H9 (cell line): ENCODE results near the gene IGSF3. TPM values are rescaled to one million over a fixed set of nuclear protein-coding genes. Genes with fewer than 3 reads are reported as not detected.
"Not testable (repeated sequence)": the region's sequence is repeated elsewhere in the genome, so short reads cannot be mapped to it uniquely, and the experiment has no call there.

Source experiments
- DNase-seq: peaks from one replicate; pipeline ENCODE4 v3.0.0-alpha.2; 2017
- H2AFZ ChIP-seq: one replicate; pipeline ENCODE4 v1.6.1; 2013; ENCODE audit warnings: mild to moderate bottlenecking, low read length, control low read depth, moderate library complexity
- H2AK5ac ChIP-seq: 2 replicates; pipeline ENCODE4 v1.6.1; 2013; ENCODE audit warnings: low read length, control low read depth, mixed read lengths; ENCODE audit not compliant: insufficient read length
- H2BK120ac ChIP-seq: one replicate; pipeline ENCODE4 v1.6.1; 2013; ENCODE audit warnings: low read depth, mild to moderate bottlenecking, low read length, control low read depth, inconsistent platforms; ENCODE audit not compliant: poor library complexity, severe bottlenecking
- H2BK12ac ChIP-seq: 2 replicates; pipeline ENCODE4 v1.6.1; 2013; ENCODE audit warnings: low read length, control low read depth, mixed read lengths, low read depth; ENCODE audit not compliant: insufficient read length
- H2BK15ac ChIP-seq: 2 replicates; pipeline ENCODE4 v1.6.1; 2013; ENCODE audit warnings: low read depth, low read length, control low read depth
- H2BK20ac ChIP-seq: one replicate; pipeline ENCODE4 v1.6.1; 2013; ENCODE audit warnings: low read depth, mild to moderate bottlenecking, low read length, control low read depth, inconsistent platforms; ENCODE audit not compliant: poor library complexity, severe bottlenecking
- H2BK5ac ChIP-seq: 2 replicates; pipeline ENCODE4 v1.6.1; 2013; ENCODE audit warnings: low read length, control low read depth, mixed read lengths; ENCODE audit not compliant: insufficient read length
- H3K14ac ChIP-seq: 2 replicates; pipeline ENCODE4 v1.6.1; 2013; ENCODE audit warnings: low read length, control low read depth; ENCODE audit not compliant: insufficient read depth
- H3K18ac ChIP-seq: 2 replicates; pipeline ENCODE4 v1.6.1; 2013; ENCODE audit warnings: low read depth, mild to moderate bottlenecking, mixed read lengths, low read length, control low read depth; ENCODE audit not compliant: insufficient read length
- H3K23ac ChIP-seq: 2 replicates; pipeline ENCODE4 v1.6.1; 2013; ENCODE audit warnings: low read length, control low read depth, mixed read lengths, low read depth; ENCODE audit not compliant: insufficient read length
- H3K23me2 ChIP-seq: 2 replicates; pipeline ENCODE4 v1.6.1; 2013; ENCODE audit warnings: low read depth, mild to moderate bottlenecking, mixed read lengths, low read length, control low read depth; ENCODE audit not compliant: insufficient read length, poor library complexity, severe bottlenecking
- H3K27ac ChIP-seq: 2 replicates; pipeline ENCODE4 v1.5.1; 2013; ENCODE audit warnings: low read length, control low read depth, mixed read lengths, low read depth; ENCODE audit not compliant: insufficient read length
- H3K27me3 ChIP-seq: 2 replicates; pipeline ENCODE4 v1.6.1; 2013; ENCODE audit warnings: low read length, control low read depth, inconsistent platforms; ENCODE audit not compliant: insufficient read depth
- H3K4ac ChIP-seq: 2 replicates; pipeline ENCODE4 v1.6.1; 2013; ENCODE audit warnings: low read depth, mild to moderate bottlenecking, control low read depth, inconsistent platforms, low read length, moderate library complexity
- H3K4me1 ChIP-seq: 2 replicates; pipeline ENCODE4 v1.6.1; 2013; ENCODE audit warnings: low read length, control low read depth, inconsistent platforms; ENCODE audit not compliant: insufficient read depth
- H3K4me2 ChIP-seq: 2 replicates; pipeline ENCODE4 v1.6.1; 2013; ENCODE audit warnings: low read length, control low read depth, mixed read lengths; ENCODE audit not compliant: insufficient read length, insufficient read depth
- H3K56ac ChIP-seq: 2 replicates; pipeline ENCODE4 v1.6.1; 2013; ENCODE audit warnings: low read depth, mild to moderate bottlenecking, mixed read lengths, low read length, control low read depth; ENCODE audit not compliant: insufficient read length
- H3K79me1 ChIP-seq: 2 replicates; pipeline ENCODE4 v1.6.1; 2013; ENCODE audit warnings: low read depth, mild to moderate bottlenecking, moderate library complexity, low read length, control low read depth, inconsistent platforms; ENCODE audit not compliant: insufficient read depth, poor library complexity, severe bottlenecking
- H3K79me2 ChIP-seq: 2 replicates; pipeline ENCODE4 v1.6.1; 2013; ENCODE audit warnings: low read length, control low read depth, inconsistent platforms; ENCODE audit not compliant: insufficient read depth
- H3K9ac ChIP-seq: 2 replicates; pipeline ENCODE4 v1.6.1; 2013; ENCODE audit warnings: low read length, control low read depth, mixed read lengths; ENCODE audit not compliant: insufficient read length; ENCODE audit errors: extremely low read depth
- H3K9me3 ChIP-seq: one replicate; pipeline ENCODE4 v1.6.1; 2013; ENCODE audit warnings: low read depth, low read length, inconsistent platforms; ENCODE audit not compliant: control insufficient read depth
- H3T11ph ChIP-seq: one replicate; pipeline ENCODE4 v1.6.1; 2013; ENCODE audit warnings: mild to moderate bottlenecking, low read length, control low read depth, inconsistent platforms
- H4K20me1 ChIP-seq: one replicate; pipeline ENCODE4 v1.6.1; 2013; ENCODE audit not compliant: control insufficient read depth, insufficient read length, insufficient read depth
- H4K5ac ChIP-seq: 2 replicates; pipeline ENCODE4 v1.6.1; 2013; ENCODE audit warnings: low read depth, mild to moderate bottlenecking, mixed read lengths, low read length, control low read depth; ENCODE audit not compliant: insufficient read length
- H4K8ac ChIP-seq: replicated peaks from 2 replicates; pipeline ENCODE4 v1.6.1; 2013; ENCODE audit warnings: low read length, control low read depth, mixed read lengths, low read depth; ENCODE audit not compliant: insufficient read length
- H4K91ac ChIP-seq: 2 replicates; pipeline ENCODE4 v1.6.1; 2013; ENCODE audit warnings: low read depth, mild to moderate bottlenecking, moderate library complexity, mixed read lengths, low read length, control low read depth; ENCODE audit not compliant: insufficient read length
- H3K27ac Mint-ChIP-seq, 3 experiments: 2 replicates in 2 of 3; 3 replicates in 1 of 3; pipeline ENCODE4 v1.8.0; 2020 to 2021; ENCODE audit warnings: mixed read lengths in 3 of 3, mild to moderate bottlenecking in 1 of 3, moderate library complexity in 1 of 3
- H3K27me3 Mint-ChIP-seq: 2 replicates; pipeline ENCODE4 v1.8.0; 2021; ENCODE audit warnings: low read depth, mild to moderate bottlenecking, moderate library complexity, mixed read lengths
- H3K36me3 Mint-ChIP-seq, 3 experiments: 2 replicates in 2 of 3; 3 replicates in 1 of 3; pipeline ENCODE4 v1.8.0; 2020 to 2021; ENCODE audit warnings: low read depth in 3 of 3, mixed read lengths in 3 of 3; ENCODE audit not compliant: insufficient read depth in 1 of 3
- H3K4me1 Mint-ChIP-seq, 2 experiments: 2 replicates each; pipeline ENCODE4 v1.8.0; 2020; ENCODE audit warnings: mixed read lengths in 2 of 2
- H3K4me3 Mint-ChIP-seq, 2 experiments: 2 replicates in 1 of 2; 3 replicates in 1 of 2; pipeline ENCODE4 v1.8.0; 2020 to 2021; ENCODE audit warnings: mild to moderate bottlenecking in 2 of 2, mixed read lengths in 2 of 2, moderate library complexity in 1 of 2
- H3K9me3 Mint-ChIP-seq, 2 experiments: 2 replicates in 1 of 2; 3 replicates in 1 of 2; pipeline ENCODE4 v1.8.0; 2020; ENCODE audit warnings: mild to moderate bottlenecking in 2 of 2, mixed read lengths in 2 of 2, moderate library complexity in 1 of 2
- WGBS: extraction: QIAGEN DNeasy Blood & Tissue Kit; methylation state at CpG from one replicate; pipeline ENCODE4 v1.1.7; 2013; ENCODE audit warnings: missing lambda C conversion rate, low lambda C conversion rate, mixed read lengths; ENCODE audit not compliant: insufficient read length; ENCODE audit errors: extremely low coverage; 5-methylcytosine and 5-hydroxymethylcytosine counted together
- total RNA-seq: library from RNA; stranded (reverse); gene quantifications from 2 replicates; pipeline ENCODE4 v1.2.1, GENCODE V29; 2021

Gene IGSF3
- total RNA-seq, 1 experiment from 2014 or later: 19.1 TPM

GRCh38 chr1:116646673-116647170 is 20.8 kb downstream of the IGSF3 start:
- not testable (repeated sequence) for H2BK15ac ChIP-seq, H3K14ac ChIP-seq, H3T11ph ChIP-seq, H3K4me1 ChIP-seq, H3K4ac ChIP-seq, H3K18ac ChIP-seq, H3K9ac ChIP-seq, H3K9me3 Mint-ChIP-seq, H2AFZ ChIP-seq, H2BK20ac ChIP-seq, H3K56ac ChIP-seq, H3K79me2 ChIP-seq, H3K27me3 Mint-ChIP-seq, H2BK12ac ChIP-seq, H3K27ac ChIP-seq, H4K8ac ChIP-seq, H3K79me1 ChIP-seq, H3K27me3 ChIP-seq, H4K20me1 ChIP-seq, H3K9me3 ChIP-seq, H3K4me2 ChIP-seq, H3K23me2 ChIP-seq, H2BK120ac ChIP-seq, H3K36me3 Mint-ChIP-seq, H4K5ac ChIP-seq, H2BK5ac ChIP-seq, H2AK5ac ChIP-seq, H3K4me3 Mint-ChIP-seq, H4K91ac ChIP-seq, H3K23ac ChIP-seq
- Mint-ChIP-seq H3K27ac (peak overlapping the region in 2 of 3 experiments; percentile 54 to 87; a peak in 4 of 7 replicates), H3K4me1 (peaks cover 35 to 38% of the 10 kb centered on the region in 2 experiments)
- no CpG with 5 or more reads among the region's 9 CpGs for WGBS
- peak; percentile 53 for DNase-seq

GRCh38 chr1:116645802-116646672 is 21.5 kb downstream of the IGSF3 start:
- not testable (repeated sequence) for H3T11ph ChIP-seq, H3K27me3 ChIP-seq, H3K27ac ChIP-seq, H3K4me2 ChIP-seq, H3K9me3 Mint-ChIP-seq, H2BK15ac ChIP-seq, H2AK5ac ChIP-seq, H3K9ac ChIP-seq, H3K36me3 Mint-ChIP-seq, H3K4me1 ChIP-seq, H4K91ac ChIP-seq, H2BK120ac ChIP-seq, H3K18ac ChIP-seq, H3K23ac ChIP-seq, H3K79me2 ChIP-seq, H3K23me2 ChIP-seq, H4K5ac ChIP-seq, H4K20me1 ChIP-seq, H2BK20ac ChIP-seq, H3K9me3 ChIP-seq, H3K4ac ChIP-seq, H2BK5ac ChIP-seq, H3K79me1 ChIP-seq, H3K56ac ChIP-seq, H2AFZ ChIP-seq, H3K4me3 Mint-ChIP-seq, H4K8ac ChIP-seq, H3K14ac ChIP-seq, H3K27me3 Mint-ChIP-seq, DNase-seq, H2BK12ac ChIP-seq
- peaks cover 38 to 40% of the 10 kb centered on the region in 2 experiments for H3K4me1 Mint-ChIP-seq
- H3K27ac Mint-ChIP-seq: peak overlapping the region in 2 of 3 experiments; percentile 54 to 87; a peak in 2 of 7 replicates
- WGBS: no CpG with 5 or more reads among the region's 16 CpGs
